HG02840 (cell line): ENCODE results near the gene SIRT1.
"Not testable (repeated sequence)": the region's sequence is repeated elsewhere in the genome, so short reads cannot be mapped to it uniquely, and the experiment has no call there.

Experiments used
- ATAC-seq: cut with Tn5 transposase; IDR thresholded peaks from one replicate; pipeline ENCODE4 v1.9.1; 2021; ENCODE audit warnings: mild to moderate bottlenecking, moderate library complexity, moderate number of reproducible peaks; ENCODE audit not compliant: unreplicated experiment, low FRiP score

SIRT1 gene

DNA sequence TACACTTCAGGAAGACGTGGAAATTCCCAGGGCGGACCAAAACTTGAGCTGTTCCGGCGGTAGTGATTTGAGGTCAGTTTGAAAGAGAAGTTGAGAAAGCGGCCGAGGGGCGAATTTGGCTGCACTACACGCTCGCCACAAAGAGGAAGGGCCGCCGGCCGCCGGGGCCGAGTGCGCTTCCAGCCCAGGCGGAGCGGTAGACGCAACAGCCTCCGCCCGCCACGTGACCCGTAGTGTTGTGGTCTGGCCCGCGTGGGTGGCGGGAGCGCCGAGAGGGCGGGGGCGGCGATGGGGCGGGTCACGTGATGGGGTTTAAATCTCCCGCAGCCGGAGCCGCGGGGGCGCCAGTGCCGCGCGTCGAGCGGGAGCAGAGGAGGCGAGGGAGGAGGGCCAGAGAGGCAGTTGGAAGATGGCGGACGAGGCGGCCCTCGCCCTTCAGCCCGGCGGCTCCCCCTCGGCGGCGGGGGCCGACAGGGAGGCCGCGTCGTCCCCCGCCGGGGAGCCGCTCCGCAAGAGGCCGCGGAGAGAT is at the start of gene SIRT1:
Gene SIRT1 (plus strand): TSS at position 344 of the 529 bp plus-strand sequence. CDS start 66 bp downstream, at position 410.
- ATAC-seq: peak; percentile 86

DNA sequence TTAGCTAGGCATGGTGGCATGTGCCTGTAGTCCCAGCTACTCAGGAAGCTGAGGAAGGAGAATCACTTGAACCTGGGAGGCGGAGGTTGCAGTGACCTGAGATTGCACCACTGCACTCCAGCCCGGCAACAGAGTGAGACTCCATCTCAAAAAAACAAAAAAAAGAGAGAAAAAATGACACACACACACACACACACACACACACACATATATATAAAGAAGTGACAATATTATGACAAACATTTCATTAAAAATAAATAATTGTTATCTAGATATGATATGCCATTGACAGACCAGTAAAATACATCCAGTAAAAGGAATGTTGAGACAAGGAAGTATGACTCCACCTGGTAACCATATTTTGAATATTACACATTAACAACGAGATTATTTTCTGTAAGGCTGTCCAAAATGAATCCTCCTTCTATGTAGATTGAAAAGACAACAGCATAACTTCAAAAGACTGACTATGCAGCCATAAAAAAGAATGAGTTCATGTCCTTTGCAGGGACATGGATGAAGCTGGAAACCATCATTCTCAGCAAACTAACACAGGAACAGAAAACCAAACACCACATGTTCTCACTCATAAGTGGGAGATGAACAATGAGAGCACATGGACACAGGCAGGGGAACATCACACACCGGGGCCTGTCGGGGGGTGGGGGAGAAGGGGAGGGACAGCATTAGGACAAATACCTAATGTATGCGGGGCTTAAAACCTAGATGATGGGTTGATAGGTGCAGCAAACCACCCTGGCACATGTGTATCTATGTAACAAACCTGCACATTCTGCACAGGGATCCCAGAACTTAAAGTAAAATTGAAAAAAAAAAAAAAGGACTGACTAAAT is 48.7 kb upstream of the SIRT1 start:
- not testable (repeated sequence) for ATAC-seq

DNA sequence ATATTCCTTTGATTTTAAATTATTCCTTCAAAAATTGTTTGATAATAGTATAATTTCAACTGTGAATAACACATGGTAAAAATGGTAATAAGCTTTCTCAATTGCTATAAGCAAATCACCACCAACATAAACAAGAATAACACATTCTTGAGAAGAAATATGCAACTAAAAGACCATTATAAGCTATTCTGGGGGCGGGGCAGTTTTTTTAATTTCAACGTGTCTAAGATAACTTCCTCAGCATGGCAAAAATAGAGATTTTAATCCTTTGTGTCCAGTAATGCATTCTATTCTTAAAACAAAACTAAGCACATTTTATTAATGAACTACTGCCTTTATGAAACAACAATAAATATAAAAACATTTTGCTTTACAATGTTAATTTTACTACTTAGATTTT is 48.0 kb upstream of the SIRT1 start:
- ATAC-seq: no peak

DNA sequence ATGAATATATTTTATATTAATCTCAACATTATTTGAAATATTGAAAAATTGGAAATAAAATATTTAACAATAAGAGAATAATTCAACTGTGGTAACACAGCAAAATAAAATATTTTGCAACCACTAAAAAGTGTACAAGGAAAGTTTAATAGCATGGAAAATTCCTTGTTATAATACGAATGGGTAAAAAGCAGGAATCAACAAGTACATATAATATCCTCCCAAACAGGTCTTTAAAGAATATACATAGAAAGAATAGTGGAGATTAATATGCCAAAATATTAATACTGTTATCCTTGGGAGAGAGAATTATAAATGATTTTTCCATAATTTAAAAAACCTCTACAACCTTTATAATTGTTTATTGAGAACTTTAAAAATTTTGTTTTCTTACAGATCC is 47.5 kb upstream of the SIRT1 start:
- no peak for ATAC-seq

DNA sequence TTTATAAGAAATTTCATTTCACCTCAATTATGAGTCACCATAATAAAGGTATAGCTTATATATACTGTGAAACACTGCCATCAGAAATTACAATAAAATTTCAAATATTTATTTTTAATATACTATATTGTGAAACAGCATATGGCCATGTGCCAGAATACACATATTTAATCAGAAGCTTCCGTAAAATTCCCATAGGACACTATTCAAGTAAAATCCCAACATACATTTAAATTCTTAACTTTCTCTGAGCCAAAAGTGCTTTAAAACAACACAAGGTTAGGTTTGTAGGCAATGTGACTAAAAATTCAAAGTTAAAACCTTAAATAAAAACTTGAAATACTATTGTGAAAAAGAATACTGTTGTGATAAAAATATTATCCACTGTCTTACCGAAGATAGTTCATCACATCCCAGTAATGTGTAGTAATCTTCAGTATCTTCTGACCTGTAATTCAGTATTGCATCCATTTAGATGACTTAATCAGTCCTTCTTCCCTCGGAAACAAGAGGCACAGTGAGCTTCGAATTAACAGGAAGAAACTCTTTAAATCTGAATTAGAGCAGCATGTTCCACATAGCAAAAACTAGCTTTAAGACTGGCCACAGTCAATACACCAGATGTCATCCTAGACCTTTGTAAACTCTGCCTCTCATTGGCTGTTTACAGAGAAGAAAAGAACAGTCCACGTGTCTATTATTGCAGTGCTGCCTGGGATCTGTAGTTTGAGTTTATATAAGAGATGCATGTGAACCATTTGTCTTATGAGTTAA is 46.7 kb upstream of the SIRT1 start, which contains the start of gene DNAJC12:
Gene DNAJC12 (minus strand): TSS at position 648 of the 774 bp plus-strand sequence. CDS start 177 bp downstream, at position 471.
- ATAC-seq: no peak

DNA sequence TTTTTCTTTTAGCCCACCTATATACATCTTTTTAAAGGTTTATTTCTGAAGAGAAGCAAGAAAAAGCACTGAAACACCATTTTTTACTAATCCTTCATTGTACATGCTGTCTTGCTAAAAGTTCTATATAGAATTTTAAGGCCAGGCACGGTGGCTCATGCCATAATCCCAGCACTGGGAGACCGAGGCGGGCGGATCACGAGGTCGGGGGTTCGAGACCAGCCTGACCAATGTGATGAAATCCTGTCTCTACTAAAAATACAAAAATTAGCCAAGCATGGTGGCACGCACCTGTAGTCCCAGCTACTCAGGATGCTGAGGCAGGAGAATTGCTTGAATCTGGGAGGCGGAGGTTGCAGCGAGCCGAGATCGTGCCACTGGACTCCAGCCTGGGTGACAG is 44.9 kb upstream of the SIRT1 start:
- ATAC-seq: not testable (repeated sequence)

DNA sequence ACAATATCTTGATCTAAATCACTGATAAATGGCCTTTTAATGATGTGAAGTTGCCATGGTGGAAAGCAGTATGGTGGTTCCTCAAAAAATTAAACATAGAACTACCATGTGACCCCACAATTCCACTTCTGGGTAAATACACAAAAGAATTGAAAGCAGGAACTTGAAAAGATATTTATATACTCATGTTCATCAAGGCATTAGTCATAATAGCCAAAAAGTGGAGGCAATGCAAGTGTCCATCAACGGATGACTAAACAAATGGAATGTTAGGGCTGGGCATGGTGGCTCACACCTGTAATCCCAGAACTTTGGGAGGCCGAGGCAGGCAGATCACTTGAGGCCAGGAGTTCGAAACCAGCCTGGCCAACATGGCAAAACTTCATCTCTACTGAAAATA is 44.5 kb upstream of the SIRT1 start:
- no peak for ATAC-seq

DNA sequence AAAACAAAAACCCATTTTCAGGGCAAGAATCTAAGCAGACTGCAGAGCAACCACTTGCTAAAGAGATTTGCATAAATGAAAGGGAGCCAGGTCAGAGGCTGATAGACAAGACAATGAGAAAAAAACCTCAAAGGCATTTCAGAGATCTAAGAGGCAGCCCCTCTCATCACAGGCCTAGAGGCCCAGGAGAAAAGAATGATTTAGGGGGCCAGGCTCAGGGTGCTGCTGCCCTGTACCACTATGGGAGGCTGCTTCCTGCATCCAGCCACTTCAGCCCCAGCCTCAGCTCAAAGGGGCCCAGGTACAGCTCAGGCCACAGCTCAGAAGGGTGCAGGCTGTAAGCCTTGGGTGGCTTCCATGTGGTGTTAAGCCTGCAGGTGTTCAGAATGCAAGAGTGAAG is 42.7 kb upstream of the SIRT1 start:
- no peak for ATAC-seq

DNA sequence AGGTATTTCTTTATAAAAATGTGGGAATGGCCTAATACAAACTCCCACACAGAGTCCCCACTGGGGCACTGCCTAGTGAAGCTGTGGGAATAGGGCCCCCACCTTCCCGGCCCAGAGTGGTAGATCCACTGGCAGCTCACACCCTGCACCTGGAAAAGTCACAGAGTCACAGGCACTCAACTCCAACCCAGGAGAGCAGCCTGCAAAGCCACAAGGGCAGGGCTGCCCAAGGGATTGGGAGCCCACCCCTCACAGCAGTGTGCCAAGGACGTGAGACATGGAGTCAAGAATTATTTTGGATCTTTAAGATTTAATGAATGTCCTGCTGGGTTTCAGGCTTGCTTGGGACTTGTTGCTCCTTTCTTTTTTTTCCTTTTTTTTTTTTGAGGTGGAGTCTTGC is 41.2 kb upstream of the SIRT1 start:
- no peak for ATAC-seq

DNA sequence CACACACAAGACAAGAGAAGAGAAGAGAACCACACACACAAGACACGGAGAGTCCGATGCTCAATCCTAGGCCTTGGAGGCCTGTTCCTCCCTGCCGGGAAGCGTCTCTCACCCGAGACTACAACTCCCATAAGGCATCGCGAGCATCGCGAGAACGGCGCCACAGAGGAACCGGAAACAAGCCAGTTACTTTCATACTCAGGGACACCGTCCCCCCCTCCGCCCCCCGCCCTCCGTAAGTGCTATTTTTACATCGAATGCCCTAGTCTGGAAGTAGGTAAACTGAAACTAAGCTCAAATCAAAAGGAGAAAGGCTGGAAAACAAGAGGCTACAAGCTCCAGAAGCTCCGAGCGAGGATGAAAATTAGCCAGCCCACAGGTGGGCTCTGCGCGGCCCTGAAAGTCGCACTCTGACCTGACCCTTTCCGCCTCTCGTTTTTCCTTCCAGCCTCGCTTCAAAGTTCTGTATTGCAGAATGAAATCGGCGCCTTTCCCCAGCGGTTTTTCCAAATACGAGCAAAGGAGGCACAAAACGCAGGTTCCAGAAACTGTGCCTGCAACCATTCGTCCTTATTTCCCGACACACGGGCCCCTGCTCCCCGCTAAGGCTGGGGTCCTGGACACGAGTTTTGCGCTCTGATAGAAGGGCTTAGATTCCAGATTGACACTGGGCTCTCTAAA is 35.0 kb upstream of the SIRT1 start:
- peak; percentile 89 for ATAC-seq

DNA sequence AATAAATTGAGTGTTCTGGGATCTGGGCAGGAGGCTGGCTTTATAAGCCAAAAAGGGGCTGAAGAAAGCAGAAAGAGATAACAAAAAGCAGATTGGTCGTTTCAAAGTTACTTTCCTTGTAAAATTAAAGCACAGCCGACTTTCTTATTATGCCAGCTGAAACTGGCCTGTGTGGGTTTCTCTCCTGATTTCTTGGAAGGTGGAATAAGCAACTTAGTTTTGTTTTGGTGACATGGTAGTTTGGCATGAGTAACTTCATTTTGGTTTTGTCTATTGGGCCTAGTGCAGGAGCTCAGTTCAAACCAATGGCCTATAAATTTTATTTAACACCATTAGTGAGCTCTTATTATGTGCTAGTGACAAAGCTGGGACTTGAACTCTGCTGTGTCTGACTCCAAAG is 33.3 kb upstream of the SIRT1 start:
- ATAC-seq: no peak

DNA sequence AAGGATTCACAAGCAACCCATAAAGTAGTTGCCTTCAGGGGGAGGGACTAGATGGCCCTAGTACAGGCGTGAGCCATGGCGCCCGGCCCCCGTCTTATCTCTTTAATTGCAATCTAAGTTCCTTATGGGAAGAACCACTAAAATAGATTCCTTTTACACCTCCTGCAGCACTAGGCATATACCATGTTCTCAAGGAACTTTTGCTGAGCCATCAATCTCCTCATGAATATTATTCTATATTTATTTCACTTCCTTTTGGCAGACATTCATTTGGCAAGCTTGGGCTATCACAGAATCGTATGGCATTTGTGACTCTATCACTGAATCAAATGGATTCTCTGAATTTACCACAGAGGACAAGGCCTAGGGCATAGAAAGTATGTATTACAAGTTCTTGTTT is 31.7 kb upstream of the SIRT1 start:
- ATAC-seq: no peak

DNA sequence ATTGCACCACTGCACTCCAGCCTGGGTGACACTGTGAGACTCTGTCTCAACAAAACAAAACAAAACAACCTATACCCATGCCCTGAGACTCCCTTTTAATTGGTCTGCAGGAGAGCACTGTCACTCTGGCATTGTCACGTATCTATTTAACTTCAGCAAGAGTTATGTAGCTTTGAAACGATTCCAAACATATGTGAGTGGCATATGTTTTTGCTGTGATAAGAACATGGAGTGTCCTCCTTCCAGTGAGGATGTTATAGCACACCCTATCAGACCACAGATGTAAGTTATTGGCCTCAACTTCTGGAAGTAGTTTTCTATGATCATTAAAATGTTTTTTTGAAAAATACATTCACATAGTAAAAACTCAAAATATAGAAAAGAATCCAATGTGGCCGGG is 30.9 kb upstream of the SIRT1 start:
- no peak for ATAC-seq

DNA sequence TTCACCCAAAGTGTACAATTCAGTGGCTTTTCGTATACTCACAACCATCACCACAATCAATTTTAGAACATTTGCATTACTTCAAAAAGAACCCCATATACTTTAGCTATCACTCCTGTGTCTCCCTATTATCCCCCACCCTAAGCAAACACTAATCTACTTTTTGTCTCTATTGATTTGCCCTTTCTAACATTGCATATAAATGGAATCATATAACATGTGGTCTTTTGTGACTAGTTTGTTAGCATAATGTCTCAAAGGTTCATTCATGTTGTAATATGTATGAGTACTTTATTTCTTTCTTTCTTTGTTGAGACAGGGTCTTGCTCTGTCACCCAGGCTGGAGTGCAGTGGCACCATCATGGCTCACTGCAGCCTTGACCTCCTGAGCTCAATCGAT is 25.5 kb upstream of the SIRT1 start:
- no peak for ATAC-seq

DNA sequence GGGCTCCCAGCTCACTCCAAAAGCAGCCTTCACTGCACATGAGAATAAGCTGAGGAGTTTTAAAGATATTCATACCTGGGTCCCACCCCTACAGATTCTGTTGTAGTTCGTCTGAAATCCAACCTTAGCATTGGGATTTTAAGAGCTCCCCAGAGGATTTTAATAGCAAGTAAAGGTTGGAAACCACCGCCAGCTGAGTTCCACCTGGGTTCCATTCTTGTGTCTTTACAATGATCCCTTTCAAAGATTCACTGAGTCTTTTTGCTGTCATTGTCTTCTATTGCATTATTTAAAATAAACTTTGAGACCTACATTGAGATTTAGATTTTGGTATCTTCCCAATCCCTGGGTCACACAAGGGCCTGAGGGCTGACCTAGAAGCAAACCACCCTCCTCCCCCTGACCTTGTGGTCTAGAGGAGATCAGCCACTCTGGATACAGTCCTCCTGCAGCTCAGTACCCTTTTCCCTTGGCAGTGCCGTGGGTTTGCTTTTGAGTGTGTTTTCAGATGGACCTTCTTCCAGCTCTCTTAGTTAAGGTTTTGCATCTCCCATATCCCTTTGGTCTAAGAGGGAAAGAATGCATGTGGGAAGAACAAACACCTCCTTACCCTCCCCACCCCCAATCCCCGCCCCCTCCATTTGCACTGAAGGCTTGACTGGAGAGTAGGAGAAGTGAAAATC is 22.6 kb upstream of the SIRT1 start:
- ATAC-seq: no peak

DNA sequence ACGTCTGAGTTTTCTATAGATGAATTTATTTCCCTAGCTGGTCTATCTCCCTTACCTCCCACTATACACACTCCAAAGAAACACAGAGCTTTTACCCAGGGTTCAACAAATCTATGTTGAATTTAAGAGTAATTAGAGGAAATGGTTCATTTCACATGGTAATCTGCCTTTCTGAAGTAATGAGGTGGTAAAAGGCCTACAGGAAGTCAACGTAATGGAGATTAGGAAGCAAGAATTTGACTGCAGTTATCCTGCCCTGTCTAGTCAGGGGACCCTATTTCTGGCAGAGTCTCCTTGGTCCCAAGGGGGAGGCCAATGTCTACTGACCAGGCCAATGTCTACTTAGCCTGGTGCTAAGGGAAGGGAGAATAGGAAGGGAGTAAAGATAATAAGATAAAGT is 21.4 kb upstream of the SIRT1 start:
- no peak for ATAC-seq

DNA sequence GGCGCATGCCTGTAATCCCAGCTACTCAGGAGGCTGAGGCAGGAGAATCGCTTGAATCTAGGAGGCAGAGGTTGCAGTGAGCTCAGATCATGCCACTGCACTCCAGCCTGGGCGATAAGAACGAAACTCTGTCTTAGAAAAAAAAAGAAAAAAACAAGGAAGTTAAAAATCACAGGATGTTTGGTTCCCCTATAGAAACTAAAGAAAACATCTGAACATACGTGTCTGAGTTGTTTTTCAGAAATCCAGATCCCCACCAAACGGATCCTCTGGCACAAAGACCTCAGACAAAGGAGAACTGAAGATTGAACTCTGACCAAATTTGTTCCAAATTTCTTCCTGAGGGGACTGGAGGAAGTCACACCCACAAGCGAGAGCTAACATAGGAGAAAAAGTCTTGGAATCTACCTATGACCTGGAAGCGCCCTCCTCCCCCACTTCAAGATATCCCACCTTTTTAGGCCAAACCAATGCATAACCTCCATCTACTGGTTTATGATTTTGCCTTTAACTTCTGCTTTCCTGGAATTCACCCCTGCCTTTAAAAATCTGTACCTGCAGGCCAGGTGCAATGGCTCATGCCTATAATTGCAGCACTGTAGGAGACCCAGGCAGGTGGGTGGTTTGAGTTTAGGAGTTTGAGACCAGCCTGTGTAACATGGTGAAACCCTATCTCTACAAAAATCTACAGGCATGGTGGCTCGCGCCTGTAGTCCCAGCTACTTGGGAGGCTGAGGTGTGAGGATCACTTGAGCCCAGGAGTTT is 19.7 kb upstream of the SIRT1 start:
- ATAC-seq: no peak

DNA sequence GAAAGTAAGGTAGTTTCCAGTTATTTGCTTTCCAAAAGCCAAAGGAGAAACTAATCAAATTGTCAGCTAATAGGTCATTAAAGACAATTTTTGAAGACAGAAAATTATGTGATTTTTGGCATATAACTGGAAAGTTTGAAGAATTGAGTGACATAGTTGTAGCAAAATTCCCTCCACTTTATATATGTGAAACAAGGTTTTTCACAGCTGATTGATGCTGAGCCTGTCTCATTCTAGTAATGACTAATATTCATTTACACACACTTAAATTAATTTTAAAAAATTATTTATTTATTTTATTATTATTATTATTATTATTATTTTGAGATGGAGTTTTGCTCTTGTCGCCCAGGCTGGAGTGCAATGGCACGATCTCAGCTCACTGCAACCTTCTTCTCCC is 16.3 kb upstream of the SIRT1 start:
- ATAC-seq: no peak

DNA sequence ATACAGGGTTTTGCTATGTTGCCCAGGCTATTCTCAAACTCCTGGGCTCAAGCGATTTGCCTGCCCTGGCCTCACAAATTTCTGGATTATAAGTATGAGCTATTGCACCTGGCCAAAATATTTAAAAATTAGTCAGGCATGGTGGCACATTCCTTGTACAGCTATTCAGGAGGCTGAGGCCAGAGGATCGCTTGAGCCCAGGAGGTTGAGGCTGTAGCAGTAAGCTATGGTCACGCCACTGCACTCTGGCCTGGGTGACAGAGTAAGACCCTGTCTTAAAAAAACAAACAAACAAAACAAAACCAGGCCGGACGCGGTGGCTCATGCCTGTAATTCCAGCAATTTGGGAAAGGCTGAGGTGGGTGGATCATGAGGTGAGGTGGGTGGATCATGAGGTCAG is 14.5 kb upstream of the SIRT1 start:
- ATAC-seq: no peak
